HG03457 (cell line): ENCODE measurements around the gene MAP3K4.
A peak's percentile ranks its signal among the peaks of the same experiment; 100 is the strongest.

Experiments
- ATAC-seq: cut with Tn5 transposase; IDR thresholded peaks from one replicate; pipeline ENCODE4 v1.9.1; 2021; ENCODE audit warnings: moderate number of reproducible peaks; ENCODE audit not compliant: unreplicated experiment

Gene MAP3K4

DNA sequence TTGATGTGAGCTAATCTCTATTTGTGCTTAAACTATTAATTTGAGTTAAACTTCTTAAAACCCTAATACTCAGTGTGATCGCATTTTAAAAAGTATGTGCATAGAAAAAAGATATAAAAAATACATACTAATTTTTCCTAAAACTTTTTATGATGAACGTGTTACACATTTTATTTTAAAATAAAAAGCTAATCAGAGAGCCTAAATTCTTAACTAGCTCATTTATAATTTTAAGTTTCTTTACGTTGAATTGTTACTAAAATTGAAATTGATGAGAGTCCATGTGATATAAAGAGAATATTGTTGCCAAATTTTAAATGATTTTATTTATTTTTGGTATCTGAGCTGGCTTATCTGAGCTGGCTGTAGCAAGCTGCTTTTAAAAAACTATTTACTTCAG lies 6.6 kb downstream of the MAP3K4 start:
- no peak for ATAC-seq

DNA sequence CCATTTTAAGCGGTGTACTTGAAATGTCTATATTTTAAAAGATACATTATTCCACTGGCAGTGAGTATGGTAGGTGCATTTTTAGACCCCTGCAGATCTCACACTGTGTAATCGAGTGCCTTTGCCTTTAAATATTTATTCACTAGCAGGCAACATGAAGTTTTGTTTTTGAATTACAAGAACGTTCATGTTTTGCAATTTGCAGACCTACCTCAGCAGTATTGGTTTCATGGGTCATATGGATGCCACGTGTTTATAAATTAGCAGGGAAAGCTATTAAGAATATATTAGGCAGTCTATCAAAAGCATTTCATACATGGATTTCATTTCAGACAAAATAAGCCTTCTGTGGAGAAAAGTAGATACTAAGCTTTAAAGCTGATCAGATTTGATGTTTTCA lies 7.2 kb downstream of the MAP3K4 start:
- no peak for ATAC-seq

DNA sequence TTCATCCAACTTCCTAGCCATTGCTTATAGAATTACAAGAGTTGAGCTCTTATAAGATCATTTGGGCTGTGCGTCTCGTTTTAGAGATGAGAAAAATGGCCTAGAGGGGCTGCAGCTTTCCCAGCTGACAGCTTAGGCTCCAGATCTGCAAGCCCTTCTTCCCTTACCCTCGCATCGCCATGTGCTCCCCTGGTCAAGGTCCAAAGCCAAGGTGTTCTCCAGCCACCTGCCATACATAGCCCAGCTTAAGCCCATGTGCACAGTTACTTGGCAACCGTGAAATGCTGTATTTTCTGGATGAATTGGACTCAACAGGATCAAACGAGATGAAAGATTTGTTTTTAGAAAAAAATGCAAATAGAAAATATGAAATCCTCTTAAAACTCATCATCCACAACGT lies 7.9 kb downstream of the MAP3K4 start:
- ATAC-seq: no peak

DNA sequence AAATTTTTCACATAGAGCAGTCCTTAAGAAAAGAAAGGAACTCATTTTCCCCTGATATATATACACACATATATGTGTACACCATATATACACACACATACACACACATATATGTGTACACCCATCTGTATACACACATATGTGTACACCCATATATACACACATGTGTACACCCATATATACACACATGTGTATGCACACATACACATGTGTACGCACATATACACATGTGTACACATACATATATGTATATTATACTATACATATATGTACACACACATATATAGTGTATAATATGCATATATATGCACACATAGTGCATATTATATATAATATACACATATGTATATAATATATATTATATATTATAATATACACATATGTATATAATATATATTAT lies 9.1 kb downstream of the MAP3K4 start:
- ATAC-seq: no peak

DNA sequence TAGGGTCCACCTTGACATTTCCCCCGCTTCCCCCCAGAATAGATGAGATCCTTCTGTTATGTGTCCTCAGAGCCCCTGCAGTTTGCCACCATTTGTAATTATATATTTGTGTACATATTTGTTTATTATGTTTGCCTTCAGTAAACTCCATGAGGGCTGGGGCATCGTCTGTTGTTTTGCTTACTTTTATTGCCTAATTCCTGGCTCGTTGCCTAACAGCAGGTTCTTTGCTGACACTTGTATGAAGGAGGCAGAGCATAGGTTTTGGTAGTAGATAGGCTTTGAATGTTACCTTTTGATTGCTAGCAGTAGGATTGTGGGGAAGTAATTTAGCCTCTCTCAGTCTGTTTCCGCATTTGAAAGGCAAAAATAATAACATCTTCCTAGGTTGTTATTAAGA lies 9.9 kb downstream of the MAP3K4 start:
- ATAC-seq: no peak

DNA sequence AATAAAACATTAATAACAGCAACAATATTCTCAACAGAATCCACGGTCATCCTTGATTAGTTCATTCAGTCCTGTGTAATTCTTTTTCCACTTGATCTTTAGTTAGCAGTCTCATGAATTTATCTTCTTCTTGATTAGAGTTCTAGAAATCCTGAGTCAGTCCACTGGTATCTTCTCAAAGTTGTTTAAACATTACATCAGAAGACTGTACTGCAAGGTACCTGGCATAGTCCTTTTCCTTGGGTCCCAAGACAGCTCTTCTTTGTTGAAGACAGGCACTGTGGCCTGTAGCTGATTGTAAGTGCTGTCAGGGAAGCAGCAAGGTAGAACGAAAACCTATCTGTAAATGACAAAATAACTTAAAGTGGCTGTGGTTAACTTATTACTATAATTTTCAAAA lies 11.8 kb downstream of the MAP3K4 start:
- no peak for ATAC-seq

DNA sequence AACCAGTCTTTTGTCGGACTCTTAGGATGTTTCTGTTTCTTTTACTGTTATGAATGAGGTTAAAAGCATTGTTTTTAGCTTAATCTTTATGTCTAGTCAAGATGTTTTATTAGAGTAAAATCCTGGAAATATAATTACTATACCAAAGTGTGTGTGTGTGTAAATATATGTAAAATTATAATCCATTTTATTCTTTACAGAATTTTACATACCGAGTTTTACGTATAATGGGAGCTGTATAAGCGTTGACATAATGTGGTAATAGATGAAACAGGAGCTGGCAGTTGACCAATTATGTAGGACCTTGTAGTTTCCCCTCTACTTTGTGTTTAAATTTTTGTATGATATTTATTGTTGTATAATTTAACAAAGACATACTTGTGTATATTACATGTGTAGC lies 16.7 kb downstream of the MAP3K4 start:
- no peak for ATAC-seq

DNA sequence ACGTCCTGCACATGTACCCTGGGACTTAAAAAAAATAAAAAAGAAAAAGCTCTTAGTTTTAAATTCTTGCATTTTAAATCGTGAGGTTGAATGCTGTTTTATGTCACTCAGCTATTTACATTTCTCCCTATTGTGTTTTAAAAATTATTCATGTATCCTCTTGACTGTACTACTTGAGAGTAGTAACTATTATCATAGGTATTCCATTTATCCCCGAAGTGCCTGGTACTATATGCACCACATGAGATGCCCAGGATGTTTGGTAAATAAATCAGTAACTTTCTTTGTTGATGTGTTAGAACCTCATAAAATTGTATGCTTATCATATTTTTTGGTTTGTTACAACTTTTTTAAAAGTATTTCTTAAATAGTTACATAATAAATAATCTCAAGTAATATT lies 18.4 kb downstream of the MAP3K4 start:
- ATAC-seq: no peak

DNA sequence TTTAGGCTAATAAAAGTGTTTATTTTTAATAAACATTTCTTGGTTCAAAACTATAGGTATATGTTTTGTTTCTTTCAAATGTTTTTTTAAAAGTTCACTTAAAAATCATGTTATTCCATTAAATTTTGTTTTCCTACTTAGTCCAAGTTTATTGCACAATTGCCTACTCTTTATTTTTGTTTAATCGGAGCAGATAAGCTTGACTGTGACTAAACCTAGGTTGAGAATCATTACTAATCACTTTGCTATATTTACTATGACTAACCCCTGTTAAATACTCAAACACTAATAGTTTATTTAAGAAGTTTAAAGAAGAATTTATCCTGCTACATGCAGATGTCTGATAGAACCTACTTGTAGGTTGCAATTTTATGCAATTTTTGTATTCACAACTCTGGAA lies 18.8 kb downstream of the MAP3K4 start:
- no peak for ATAC-seq

DNA sequence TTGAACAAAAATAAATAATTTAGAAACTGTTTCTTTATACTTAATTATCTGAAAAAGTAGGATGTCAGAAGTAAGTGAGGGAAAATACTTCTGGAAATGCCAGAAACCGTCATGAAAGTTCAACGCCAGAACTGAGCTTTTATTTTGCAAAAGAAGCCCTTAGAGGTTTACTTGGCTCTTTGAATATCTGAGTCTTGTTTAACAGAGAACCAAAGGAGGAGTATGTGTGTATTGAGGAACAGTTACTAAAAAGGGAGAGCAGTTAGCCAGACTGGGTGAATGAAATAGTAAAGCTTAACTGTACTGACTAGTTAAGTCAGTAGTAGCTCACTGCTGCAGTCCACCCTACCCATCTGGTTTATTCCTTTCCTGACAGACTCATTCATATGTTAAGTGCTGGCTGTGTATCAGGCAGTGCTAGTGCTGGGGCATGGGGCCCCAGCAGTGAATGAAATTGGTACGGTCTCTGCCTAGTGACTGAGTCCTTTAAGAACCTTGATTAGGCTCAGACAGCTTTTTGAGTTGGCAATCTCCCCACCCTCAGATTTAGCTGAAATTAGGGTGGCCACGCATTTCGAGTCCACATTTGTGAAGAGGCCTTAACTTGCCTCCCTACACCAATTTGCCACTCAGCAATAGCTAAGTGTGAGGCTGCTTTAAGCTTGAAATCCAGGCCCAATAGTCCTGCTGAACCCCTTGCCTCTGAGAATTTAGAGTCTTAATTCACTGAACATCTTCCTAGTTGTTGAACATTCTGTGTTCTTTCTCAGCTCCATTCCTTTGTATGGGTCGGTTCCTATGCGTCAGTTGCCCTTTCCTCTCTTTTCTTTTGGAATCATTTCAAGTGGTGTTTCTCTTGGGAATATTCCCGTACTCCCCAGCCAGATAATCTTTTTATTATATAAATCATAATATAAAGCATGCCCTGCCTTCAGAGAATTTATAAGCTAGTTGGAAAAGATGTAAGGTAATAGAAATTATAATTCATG lies 20.2 kb downstream of the MAP3K4 start:
- ATAC-seq: no peak

DNA sequence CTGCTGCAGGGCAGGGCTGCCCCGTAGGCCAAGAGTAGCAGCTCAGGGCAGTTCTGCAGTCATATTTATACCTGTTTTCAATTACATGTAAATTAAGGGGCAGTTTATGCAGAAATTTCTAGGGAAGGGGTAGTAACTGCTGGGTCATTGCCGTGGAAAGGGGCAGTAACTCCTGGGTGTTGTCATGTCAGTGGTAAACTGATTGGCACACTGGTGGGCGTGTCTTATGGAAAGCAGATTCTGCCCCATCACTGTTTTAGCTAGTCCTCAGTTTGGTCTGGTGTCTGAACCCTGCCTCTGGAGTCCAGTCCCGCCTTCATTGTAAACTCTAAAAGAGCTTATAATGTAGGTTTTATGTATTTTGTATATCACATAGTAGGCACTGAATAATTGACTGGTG lies 22.1 kb downstream of the MAP3K4 start:
- no peak for ATAC-seq

DNA sequence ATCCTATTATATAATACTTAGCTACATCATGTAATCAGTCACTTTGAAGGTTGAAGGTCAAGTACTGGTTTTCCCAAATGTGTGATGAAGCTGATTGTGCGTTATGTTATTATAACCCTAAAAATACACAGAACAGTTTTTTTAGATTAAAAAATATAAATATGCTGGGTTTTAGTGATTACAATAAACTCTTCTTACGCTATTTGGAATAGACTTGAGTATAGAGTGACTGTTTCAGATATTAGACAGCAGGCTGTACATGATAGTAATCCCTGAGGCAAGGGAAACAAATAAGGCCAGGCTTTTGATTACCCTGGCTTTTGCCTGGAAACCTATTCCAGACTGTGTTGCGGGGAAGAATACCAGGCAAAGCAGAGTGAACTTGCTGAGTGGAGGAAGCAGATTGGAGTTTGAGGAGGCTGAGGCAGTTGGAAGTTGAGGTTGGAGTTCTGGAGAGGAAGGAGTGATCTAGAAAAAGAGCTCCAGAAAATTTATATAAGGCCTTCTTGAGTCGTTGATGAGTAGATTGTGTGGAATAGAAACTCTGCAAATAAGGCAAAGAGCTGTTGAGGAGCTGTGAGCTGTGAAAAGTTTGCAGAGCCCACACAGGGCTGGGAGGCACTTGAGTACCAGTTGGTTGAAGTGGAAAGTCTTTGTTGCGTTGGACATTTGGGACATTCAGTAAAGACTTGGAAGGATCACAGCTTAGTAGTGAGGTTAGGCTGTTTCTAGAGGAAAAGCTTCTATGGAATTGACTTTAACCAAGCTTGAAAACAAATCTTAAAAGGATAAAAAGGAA lies 26.4 kb downstream of the MAP3K4 start:
- no peak for ATAC-seq

DNA sequence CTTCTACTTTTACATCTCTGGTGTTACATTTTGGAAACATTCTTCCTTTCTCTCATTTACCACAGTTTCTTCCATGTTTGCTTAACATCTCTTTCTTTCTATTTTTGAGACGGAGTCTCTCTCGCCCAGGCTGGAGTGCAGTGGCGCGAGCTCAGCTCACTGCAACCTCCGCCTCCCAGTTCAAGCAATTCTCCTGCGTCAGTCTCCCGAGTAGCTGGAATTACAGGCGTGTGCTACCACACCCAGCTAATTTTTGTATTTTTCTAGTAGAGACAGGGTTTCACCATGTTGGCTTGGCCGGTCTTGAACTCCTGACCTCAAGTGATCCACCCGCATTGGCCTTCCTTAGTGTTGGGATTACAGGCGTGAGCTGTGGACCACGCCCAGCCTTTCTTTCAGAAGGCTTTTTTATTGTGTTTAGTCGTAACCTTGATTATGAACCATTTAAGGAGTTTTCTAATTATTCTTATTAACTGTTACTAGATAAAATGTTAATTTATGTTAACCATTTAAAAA lies 27.8 kb downstream of the MAP3K4 start:
- no peak for ATAC-seq

DNA sequence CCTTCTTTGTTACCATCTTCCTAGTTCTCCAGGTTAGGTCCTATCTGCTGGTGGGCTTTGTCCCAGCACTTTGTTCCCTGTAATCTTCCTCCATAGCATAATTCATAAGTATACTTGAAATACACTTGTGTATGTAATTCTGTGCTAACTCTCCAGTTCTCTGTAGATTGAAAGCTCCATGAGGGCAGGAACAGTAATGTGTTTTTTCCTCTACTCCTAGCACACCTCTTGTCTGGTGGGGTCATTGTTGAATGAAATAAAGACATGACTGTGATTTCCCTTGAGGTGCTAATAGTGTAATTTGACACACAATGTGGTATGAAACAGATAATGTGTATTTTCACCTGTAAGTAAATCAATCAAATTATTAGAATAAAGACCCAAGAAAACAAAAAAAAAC lies 30.0 kb downstream of the MAP3K4 start:
- ATAC-seq: no peak

DNA sequence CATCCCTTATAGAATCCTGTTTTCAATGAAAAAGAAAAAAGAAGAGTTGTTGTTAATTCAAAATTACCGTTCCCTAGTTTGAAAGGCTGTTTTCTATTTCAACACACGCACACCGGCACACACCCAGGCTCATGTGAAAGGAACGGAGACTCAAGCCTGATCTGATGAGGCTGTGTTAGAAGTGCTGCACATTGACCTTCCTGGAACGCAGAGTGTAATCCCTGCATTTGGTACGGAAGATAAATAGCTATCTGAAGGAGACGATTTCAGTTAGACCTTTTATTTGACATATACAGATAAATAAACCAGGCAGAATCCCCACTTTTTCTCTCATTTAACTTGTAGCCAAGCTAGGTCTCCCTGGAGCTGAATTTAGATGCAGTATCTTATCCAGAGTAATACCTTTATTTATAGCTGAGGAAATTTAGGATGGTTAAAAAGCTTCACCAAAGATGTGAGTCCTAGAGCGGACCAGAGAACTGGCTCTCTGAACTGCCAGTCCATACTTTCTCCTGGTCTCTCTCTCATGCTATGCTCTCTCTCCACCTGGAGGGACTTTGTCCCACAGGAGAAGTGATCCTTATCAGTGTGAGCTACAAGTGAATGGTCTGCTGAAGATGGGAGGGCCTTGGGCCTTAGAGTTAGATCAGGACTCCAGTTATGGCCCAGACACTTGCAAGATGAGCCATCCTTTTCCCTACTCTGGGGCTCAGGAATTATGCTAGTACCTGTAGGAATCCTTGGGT lies 30.6 kb downstream of the MAP3K4 start:
- ATAC-seq: no peak

DNA sequence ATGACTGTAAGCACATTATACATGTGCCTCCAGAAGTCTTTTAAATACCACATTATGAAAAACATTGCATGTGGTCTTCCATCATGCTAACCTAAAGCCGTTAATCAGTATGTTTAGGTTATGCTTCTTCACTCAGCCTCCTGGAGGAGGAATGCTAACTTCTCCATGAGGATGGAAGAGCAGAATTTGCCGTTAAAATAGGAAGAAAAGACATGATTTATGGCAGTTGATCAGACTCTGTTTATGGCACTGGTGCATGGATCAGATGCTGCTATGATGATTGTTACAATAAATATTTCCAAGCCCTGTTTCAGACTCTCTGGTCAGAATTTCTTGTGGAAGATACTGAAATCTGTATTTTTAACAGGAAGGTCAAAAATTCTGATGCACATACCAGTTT lies 31.7 kb downstream of the MAP3K4 start:
- no peak for ATAC-seq

DNA sequence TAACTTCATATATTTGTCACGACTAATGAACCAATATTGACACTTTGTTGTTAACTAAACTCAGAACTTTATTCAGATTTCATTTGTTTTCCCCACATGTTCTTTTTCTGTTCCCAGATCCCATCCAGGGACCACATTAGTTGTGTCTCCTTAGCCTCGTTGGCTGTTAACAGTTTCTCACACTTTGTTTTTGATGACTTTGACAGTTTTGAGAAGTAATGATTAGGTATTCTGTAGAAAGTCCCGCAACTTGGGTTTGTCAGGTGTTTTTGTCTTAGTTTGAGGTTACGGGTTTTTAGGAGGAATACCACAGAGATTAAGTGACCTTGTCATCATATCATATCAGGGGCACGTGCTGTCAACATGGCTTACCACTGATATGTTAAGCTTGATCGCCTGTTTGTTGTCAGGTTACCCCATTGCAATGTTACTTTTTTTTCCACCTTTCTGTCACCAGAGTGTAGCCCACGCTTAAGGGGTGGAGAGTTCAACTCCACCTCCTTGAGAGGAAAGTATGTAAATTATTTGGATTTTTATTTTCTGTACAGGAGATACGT lies 32.9 kb downstream of the MAP3K4 start:
- ATAC-seq: no peak

DNA sequence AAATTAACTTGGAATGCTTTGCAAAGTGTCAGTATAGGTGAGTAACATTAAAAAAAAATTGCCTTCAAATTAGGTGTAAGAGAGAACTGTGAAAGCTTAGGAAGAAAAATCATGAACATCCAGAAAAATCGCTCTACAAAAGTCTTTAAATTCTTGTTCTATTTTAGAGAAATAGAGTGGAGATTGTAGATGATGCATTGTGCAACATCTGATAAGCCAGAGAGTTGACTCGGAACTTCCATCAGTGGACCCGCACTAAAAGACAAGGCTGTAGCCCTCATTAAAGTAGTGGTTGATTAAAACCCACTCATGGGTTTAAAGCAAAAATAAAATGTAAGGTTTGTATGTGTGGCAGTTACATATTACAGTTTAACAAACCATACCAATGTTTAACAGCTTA lies 35.8 kb downstream of the MAP3K4 start:
- no peak for ATAC-seq

DNA sequence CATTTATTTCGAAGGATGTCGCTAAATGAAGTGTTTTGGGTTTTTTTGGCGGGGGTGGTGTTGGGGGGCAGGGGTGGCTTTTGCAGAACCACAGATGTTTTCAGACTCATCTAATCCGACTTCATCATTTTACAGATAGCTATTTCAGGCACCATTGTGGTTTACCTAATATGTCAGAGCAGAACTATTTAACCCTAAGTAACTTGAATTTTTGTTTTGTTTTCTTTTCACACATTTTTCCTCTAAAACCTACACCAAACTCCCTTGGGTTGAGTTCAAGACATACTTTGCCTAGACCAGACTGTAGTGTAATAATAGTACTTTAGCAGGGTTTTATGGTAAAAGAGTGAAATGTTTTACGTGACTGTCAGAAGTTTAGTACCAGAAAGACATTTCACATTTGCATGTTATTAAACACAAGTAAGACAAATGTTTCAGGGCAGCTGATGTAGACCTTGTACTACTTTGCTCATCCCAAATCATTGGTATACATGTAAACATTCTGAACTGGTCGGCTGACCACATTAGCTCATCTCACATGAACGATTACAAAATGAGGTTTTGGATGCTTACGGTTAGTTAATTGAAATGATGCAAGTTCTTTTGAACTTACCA lies 37.7 kb downstream of the MAP3K4 start:
- peak; percentile 81 for ATAC-seq

DNA sequence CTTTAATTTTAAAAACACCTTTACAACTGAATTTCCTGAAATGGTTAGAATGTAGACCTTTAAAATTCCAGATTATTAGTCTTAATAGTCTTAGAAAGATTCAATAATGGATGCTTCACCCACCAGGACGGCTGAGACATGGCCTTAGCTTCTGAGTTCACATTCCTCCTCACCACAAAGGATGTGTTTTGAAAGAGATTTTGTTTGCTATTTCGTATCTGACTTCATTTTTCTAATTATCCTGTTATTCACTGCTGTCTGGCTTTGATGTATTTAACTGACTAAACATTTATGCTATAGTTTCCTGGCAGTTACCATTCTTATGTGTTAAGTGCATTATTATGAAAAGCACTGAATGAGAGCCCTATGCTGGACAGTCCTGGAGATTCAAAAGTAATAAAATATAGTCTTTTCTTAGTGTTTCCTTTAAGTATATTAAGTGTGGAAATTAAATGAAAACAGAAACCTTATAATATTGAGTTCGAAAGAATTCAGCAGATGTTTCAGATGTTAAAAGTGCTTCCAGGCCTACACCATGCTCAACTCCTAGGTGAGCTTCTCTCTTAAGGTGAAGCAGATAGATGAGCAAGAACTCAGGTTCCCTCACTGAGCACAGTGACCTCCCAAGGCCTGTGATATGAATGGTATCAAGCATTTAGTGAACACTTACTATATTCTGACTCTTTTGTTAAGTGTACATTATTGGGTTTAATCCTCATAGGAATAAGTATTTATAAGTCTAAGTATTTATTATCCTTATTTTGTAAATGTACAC lies 40.3 kb downstream of the MAP3K4 start:
- no peak for ATAC-seq
